ES-I3 (cell line): ENCODE data around the gene E4F1.
A peak's percentile ranks its signal among the peaks of the same experiment; 100 is the strongest.

Source experiments
- H3K36me3 ChIP-seq: 2 replicates; pipeline ENCODE4 v1.6.1; 2013; ENCODE audit warnings: mild to moderate bottlenecking, low read length, control low read depth, moderate library complexity; ENCODE audit not compliant: insufficient read depth
- H3K4me1 ChIP-seq: 2 replicates; pipeline ENCODE4 v1.6.1; 2013; ENCODE audit warnings: mild to moderate bottlenecking, control low read depth, low read length; ENCODE audit not compliant: insufficient read depth
- H3K9ac ChIP-seq: 2 replicates; pipeline ENCODE4 v1.6.1; 2013; ENCODE audit warnings: low read depth, mild to moderate bottlenecking, low read length, moderate library complexity
- H3K9me3 ChIP-seq: 2 replicates; pipeline ENCODE4 v1.6.1; 2013; ENCODE audit warnings: mild to moderate bottlenecking, low read length, moderate library complexity; ENCODE audit not compliant: control insufficient read depth, insufficient read depth

E4F1 gene

GRCh38 chr16:2207872-2208271, 15.5 kb upstream of the E4F1 start:
- H3K9me3 ChIP-seq: no peaks in the 10 kb centered on the region
- H3K4me1 ChIP-seq: peaks cover 7% of the 10 kb centered on the region; the same call in 1 of the 2 replicates
- 0 out of 2 replicates have a peak, but pooled peaks cover 2% of the 10 kb centered on the region for H3K36me3 ChIP-seq
- H3K9ac ChIP-seq: no peak overlapping the region

GRCh38 chr16:2208308-2208707, 15.1 kb upstream of the E4F1 start:
- no peaks in the 10 kb centered on the region for H3K9me3 ChIP-seq
- H3K36me3 ChIP-seq: 0 out of 2 replicates have a peak, but pooled peaks cover 2% of the 10 kb centered on the region
- no peak overlapping the region for H3K9ac ChIP-seq
- peaks cover 7% of the 10 kb centered on the region; the same call in 1 of the 2 replicates for H3K4me1 ChIP-seq

GRCh38 chr16:2208772-2209171, 14.6 kb upstream of the E4F1 start:
- Histone ChIP-seq H3K9ac (no peak overlapping the region), H3K36me3 (0 out of 2 replicates have a peak, but pooled peaks cover 2% of the 10 kb centered on the region), H3K4me1 (peaks cover 11% of the 10 kb centered on the region; the same call in 1 of the 2 replicates), H3K9me3 (no peaks in the 10 kb centered on the region)

- Histone ChIP-seq H3K36me3 (0 out of 2 replicates have a peak, but pooled peaks cover 2% of the 10 kb centered on the region), H3K9ac (no peak overlapping the region), H3K9me3 (no peaks in the 10 kb centered on the region), H3K4me1 (peaks cover 11% of the 10 kb centered on the region; the same call in 1 of the 2 replicates)
These were observed 14.0 kb upstream of the E4F1 start for GRCh38 chr16:2209258-2210008.

- H3K4me1 ChIP-seq: peaks cover 11% of the 10 kb centered on the region; the same call in 1 of the 2 replicates
- 0 out of 2 replicates have a peak, but pooled peaks cover 2% of the 10 kb centered on the region for H3K36me3 ChIP-seq
- no peak overlapping the region for H3K9ac ChIP-seq
- H3K9me3 ChIP-seq: no peaks in the 10 kb centered on the region
These were observed 13.4 kb upstream of the E4F1 start for GRCh38 chr16:2210009-2210332.

GRCh38 chr16:2210386-2211365, 12.7 kb upstream of the E4F1 start, which contains the start of gene BRICD5:
TSS of gene BRICD5 (minus strand) at chr16:2210863. CDS start at chr16:2210833, 30 bp downstream.
- H3K4me1 ChIP-seq: peaks cover 11% of the 10 kb centered on the region; the same call in 1 of the 2 replicates
- no peaks in the 10 kb centered on the region for H3K9me3 ChIP-seq
- H3K36me3 ChIP-seq: 0 out of 2 replicates have a peak, but pooled peaks cover 2% of the 10 kb centered on the region
- H3K9ac ChIP-seq: no peak within 1 kb of the TSS

- H3K36me3 ChIP-seq: 0 out of 2 replicates have a peak, but pooled peaks cover 2% of the 10 kb centered on the region
- no peak overlapping the region for H3K9ac ChIP-seq
- H3K9me3 ChIP-seq: no peaks in the 10 kb centered on the region
- peaks cover 11% of the 10 kb centered on the region; the same call in 1 of the 2 replicates for H3K4me1 ChIP-seq
These were observed 11.5 kb upstream of the E4F1 start for GRCh38 chr16:2211923-2212347.

- Histone ChIP-seq H3K9ac (no peak overlapping the region), H3K9me3 (no peaks in the 10 kb centered on the region), H3K36me3 (0 out of 2 replicates have a peak, but pooled peaks cover 2% of the 10 kb centered on the region), H3K4me1 (peaks cover 11% of the 10 kb centered on the region; the same call in 1 of the 2 replicates)
These were observed 10.7 kb upstream of the E4F1 start for GRCh38 chr16:2212362-2213324.

- Histone ChIP-seq H3K9ac (peak overlapping the region; percentile 91), H3K36me3 (0 out of 2 replicates have a peak, but pooled peaks cover 2% of the 10 kb centered on the region), H3K9me3 (no peaks in the 10 kb centered on the region), H3K4me1 (peaks cover 11% of the 10 kb centered on the region; the same call in 1 of the 2 replicates)
These were observed 9.3 kb upstream of the E4F1 start for GRCh38 chr16:2213817-2214718.

GRCh38 chr16:2214719-2214968, 8.7 kb upstream of the E4F1 start, which contains the start of gene PGP:
TSS of gene PGP (minus strand) at chr16:2214840. CDS start at chr16:2214777, 63 bp downstream.
- peak within 1 kb of the TSS; percentile 95 for H3K9ac ChIP-seq
- 0 out of 2 replicates have a peak, but pooled peaks cover 2% of the 10 kb centered on the region for H3K36me3 ChIP-seq
- H3K4me1 ChIP-seq: peaks cover 11% of the 10 kb centered on the region; the same call in 1 of the 2 replicates
- H3K9me3 ChIP-seq: no peaks in the 10 kb centered on the region

GRCh38 chr16:2216330-2216729, 7.1 kb upstream of the E4F1 start:
- peaks cover 4% of the 10 kb centered on the region; the same call in 1 of the 2 replicates for H3K4me1 ChIP-seq
- peak overlapping the region; percentile 32; the same call in 1 of the 2 replicates for H3K9ac ChIP-seq
- 0 out of 2 replicates have a peak, but pooled peaks cover 2% of the 10 kb centered on the region for H3K36me3 ChIP-seq
- H3K9me3 ChIP-seq: no peaks in the 10 kb centered on the region

GRCh38 chr16:2223942-2224486, 623 bp downstream of the E4F1 start:
- Histone ChIP-seq H3K4me1 (no peaks in the 10 kb centered on the region), H3K9me3 (no peaks in the 10 kb centered on the region), H3K36me3 (no peaks in the 10 kb centered on the region), H3K9ac (peak overlapping the region; percentile 93)
